HG03095 (cell line): ENCODE measurements around the gene LDLRAD4.

Experiments used
- ATAC-seq: cut with Tn5 transposase; IDR thresholded peaks from one replicate; pipeline ENCODE4 v1.9.1; 2021; ENCODE audit warnings: moderate library complexity; ENCODE audit not compliant: unreplicated experiment

The LDLRAD4 gene

GRCh38 chr18:13399511-13399910 is 181.0 kb downstream of the LDLRAD4 start:
- ATAC-seq, result no peak

- no peak for ATAC-seq
Measured at GRCh38 chr18:13400636-13401315, 182.2 kb downstream of the LDLRAD4 start.

GRCh38 chr18:13401404-13401803 is 182.8 kb downstream of the LDLRAD4 start:
- ATAC-seq, result no peak

- no peak for ATAC-seq
Measured at GRCh38 chr18:13401826-13402225, 183.3 kb downstream of the LDLRAD4 start.

GRCh38 chr18:13403786-13404549 is 185.4 kb downstream of the LDLRAD4 start:
- ATAC-seq, result no peak

- ATAC-seq, result no peak
Measured at GRCh38 chr18:13405305-13406038, 186.9 kb downstream of the LDLRAD4 start.

- ATAC-seq, result no peak
Measured at GRCh38 chr18:13406049-13406615, 187.6 kb downstream of the LDLRAD4 start.

- no peak for ATAC-seq
Measured at GRCh38 chr18:13406736-13407135, 188.2 kb downstream of the LDLRAD4 start.

- ATAC-seq, result no peak
Measured at GRCh38 chr18:13407484-13407883, 188.9 kb downstream of the LDLRAD4 start.

- no peak for ATAC-seq
Measured at GRCh38 chr18:13409026-13409425, 190.5 kb downstream of the LDLRAD4 start.

- no peak for ATAC-seq
Measured at GRCh38 chr18:13409997-13410396, 191.4 kb downstream of the LDLRAD4 start.

GRCh38 chr18:13410471-13410870 is 191.9 kb downstream of the LDLRAD4 start:
- ATAC-seq, result no peak

- no peak for ATAC-seq
Measured at GRCh38 chr18:13412017-13412416, 193.5 kb downstream of the LDLRAD4 start.

GRCh38 chr18:13412901-13413300 is 194.3 kb downstream of the LDLRAD4 start:
- no peak for ATAC-seq

GRCh38 chr18:13414102-13414501 is 195.5 kb downstream of the LDLRAD4 start:
- no peak for ATAC-seq

GRCh38 chr18:13414521-13414920 is 196.0 kb downstream of the LDLRAD4 start:
- ATAC-seq, result no peak

GRCh38 chr18:13415736-13416135 is 197.2 kb downstream of the LDLRAD4 start:
- ATAC-seq, result no peak

GRCh38 chr18:13416208-13416607 is 197.6 kb downstream of the LDLRAD4 start:
- ATAC-seq, result no peak

- no peak for ATAC-seq
Measured at GRCh38 chr18:13416848-13417247, 198.3 kb downstream of the LDLRAD4 start.

- ATAC-seq, result no peak
Measured at GRCh38 chr18:13418013-13418710, 199.6 kb downstream of the LDLRAD4 start.
